Fibroblast of skin of back (primary cell): ENCODE measurements around the gene FOXN3.
"Not testable (repeated sequence)": the region's sequence is repeated elsewhere in the genome, so short reads cannot be mapped to it uniquely, and the experiment has no call there.

Source experiments
- DNase-seq: peaks from one replicate; pipeline ENCODE4 v3.0.0-alpha.2; 2013

FOXN3 gene

GRCh38 chr14:89270439-89271227, 146.4 kb downstream of the FOXN3 start:
- no peak for DNase-seq

DNA sequence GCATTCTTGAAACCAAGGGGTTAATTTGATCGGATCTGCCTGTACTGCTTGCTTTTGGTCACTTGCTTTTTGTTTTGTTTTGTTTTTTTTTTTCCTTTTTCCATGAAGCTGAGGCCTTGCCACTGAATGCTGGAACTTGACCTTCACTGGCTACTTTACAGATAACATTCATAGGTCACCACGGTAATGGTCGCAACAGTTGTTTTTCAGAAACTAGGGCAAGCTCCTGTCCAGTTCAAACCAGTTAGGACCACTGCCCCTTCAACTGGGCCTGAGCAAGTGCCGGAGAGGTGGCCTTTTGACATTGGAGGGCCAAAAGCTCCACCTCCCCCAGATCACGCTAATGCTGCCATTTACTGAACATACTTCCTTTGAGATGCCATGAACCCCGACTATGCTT, 147.6 kb downstream of the FOXN3 start:
- no peak for DNase-seq

DNA sequence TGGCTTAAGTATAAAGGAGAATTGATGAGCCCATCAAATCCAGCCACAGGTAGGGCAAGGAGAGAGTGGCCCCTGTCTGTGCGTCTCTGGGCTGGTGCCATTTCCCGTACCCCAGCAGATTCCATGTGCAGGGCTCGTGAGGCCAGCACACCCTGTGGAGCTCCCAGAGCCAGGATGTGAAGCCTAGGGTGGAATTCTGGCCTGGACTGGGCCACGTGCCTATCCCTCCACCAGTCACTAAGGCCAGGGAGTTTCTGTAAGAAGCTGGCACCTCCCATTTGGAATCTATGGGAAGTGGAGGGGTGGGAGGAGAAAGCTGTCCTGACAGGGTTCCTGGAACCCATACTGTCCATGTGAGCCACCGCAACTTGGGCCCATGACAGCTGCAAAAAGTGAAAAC, 148.5 kb downstream of the FOXN3 start:
- DNase-seq = no peak

- peak; percentile 4 for DNase-seq
Measured at GRCh38 chr14:89267656-89268055, 149.4 kb downstream of the FOXN3 start.

DNA sequence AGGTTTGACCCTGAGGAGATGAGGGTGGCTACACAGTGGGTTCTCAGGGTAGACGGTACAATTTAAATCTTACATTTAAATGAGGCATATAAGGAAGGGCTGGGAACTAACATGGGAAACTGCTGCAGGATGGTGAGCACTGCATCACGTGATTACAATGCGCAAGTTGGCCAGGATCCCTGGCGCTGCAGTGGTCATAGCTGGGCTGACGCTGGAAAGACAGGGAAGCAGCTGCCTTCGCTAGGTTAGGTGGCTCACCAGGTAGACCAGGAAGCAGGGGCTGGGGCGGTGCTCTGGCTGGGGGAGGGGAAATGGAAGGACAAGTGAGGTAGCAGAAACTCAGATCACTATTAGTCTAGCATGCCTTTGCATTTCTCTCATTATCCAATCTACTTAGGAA, 149.9 kb downstream of the FOXN3 start:
- no peak for DNase-seq

DNA sequence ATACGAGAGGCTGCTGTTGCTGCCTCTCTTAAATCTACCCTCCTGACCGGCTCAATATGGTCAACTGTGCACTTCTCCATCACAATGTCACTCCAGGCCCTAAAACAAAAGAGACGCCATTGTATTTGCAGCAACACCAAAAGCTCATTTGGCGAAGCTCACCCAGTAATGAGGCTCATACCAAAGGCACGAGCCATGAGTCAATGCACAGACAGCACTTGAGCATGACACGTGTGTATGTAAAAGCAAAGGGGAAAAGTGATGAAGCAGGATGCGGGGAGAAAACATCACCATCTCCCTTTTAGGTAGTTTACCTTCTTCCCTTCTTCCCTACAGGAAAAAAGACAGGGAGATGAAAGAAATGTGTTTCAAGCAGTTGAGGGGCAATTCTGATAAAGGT, 150.3 kb downstream of the FOXN3 start:
- peak; percentile 61 for DNase-seq

- DNase-seq = no peak
Measured at GRCh38 chr14:89265234-89265633, 151.8 kb downstream of the FOXN3 start.

- DNase-seq = no peak
Measured at GRCh38 chr14:89264196-89264800, 152.7 kb downstream of the FOXN3 start.

- DNase-seq = no peak
Measured at GRCh38 chr14:89262041-89262440, 155.0 kb downstream of the FOXN3 start.

- DNase-seq = no peak
Measured at GRCh38 chr14:89260898-89261297, 156.1 kb downstream of the FOXN3 start.

- DNase-seq = no peak
Measured at GRCh38 chr14:89259951-89260609, 157.0 kb downstream of the FOXN3 start.

DNA sequence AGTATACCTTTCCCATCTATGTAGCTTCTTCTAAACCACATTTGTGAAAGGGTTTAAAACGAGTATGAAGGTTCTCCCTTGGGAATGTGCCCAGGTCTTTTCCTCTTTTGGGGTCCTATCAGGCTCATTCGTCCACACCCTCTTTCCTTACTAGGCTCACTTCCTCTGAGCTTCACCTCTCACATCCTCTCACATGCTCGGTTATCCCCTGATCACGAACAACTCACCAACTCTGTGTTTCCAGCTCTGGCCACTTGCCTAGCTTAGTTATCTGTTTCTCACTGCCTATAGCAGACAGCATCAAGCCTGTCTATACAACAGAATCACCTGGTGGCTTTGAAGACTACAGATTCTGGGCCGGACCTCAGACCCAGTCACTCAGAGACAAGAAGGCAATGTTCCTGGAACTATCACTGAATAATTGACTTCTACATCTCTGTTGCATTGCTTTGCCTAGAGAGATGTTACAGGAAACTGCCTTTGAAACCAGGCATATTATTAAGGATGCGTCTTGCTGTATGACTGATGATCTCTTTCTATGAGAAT, 158.2 kb downstream of the FOXN3 start:
- no peak for DNase-seq

DNA sequence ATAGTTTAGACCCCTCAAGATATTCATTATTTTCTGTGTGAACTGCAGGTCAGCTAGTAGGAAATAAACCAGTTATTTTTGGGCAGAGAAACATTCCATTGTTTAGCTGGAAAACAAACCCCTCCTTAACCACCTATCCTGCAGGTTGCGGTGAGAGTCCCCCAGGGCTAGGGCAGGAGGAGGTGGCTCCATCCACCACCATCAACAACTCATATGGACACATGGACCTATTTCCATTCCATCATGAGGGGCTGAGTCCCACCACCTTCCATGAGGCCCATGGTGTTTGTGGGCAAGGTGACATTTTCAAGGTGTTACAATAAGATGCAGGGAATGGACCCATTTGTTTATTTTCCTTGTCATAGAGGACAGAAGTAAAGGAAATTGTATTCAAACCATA, 160.1 kb downstream of the FOXN3 start:
- DNase-seq = no peak

- DNase-seq = no peak
Measured at GRCh38 chr14:89256283-89256682, 160.8 kb downstream of the FOXN3 start.

GRCh38 chr14:89255852-89256251, 161.2 kb downstream of the FOXN3 start:
- DNase-seq = no peak

DNA sequence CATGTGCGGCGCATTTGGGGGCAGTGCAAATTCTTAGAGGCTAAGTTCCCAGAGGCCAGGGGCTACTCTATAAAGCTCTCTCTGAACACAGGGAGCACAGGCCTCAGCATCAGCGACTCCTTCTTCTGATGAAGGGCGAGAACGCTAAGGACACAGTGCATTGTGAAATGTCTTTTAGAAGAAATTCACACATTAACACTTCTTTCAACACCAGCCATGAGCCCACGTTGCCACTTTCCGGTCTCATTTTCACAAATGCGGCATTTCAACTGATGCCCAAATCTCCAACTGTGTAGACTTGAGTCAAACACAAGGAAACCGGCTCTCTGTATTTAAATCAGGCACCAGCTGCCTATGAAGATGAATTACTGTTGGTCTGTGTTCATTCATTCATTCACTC, 162.0 kb downstream of the FOXN3 start:
- no peak for DNase-seq

- DNase-seq = no peak
Measured at GRCh38 chr14:89254166-89254909, 162.7 kb downstream of the FOXN3 start.

DNA sequence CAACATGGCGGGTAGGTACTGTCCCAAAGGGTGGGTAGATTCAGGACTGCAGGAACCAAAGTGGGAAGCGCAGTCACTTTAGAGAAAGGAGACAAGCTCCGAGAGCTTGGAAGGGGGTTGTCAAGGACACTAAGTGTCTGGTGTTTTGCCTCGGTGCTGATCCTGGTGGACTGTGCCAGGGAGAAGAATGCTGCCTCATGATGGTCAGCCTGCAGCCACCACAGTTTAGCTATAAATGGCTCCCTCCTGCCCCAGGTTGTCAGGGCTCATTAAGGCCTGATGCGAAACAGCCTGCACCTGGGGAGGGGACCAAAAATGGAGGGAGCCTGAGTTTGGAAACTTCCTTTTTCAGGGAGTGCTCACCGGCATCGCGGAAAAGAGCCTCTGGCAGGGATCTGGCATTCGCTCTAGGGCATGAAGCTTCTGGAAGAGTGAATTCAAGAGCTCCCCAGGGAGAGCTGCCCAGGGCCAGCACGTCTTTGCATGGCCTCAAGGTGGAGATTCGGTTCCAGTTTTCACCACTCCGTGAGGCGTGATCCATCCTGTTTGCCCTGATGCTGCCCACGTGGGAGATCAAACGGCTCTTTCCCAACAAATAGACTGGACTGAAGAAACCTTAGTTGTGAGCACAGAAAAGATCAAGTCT, 164.0 kb downstream of the FOXN3 start:
- DNase-seq = no peak

- peak; percentile 67 for DNase-seq
Measured at GRCh38 chr14:89251061-89251460, 166.0 kb downstream of the FOXN3 start.

DNA sequence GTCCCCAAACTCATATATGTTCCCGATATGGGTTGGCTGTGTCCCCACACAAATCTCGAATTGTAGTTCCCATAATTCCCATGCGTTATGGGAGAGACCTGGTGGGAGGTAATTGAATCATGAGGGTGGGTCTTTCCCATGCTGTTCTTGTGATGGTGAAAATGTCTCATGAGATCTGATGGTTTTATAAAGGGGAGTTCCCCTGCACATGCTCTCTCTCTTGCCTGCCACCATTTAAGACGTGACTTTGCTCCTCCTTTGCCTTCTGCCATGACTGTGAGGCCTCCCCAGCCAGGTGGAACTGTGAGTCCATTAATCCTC, 166.4 kb downstream of the FOXN3 start:
- DNase-seq = not testable (repeated sequence)

DNA sequence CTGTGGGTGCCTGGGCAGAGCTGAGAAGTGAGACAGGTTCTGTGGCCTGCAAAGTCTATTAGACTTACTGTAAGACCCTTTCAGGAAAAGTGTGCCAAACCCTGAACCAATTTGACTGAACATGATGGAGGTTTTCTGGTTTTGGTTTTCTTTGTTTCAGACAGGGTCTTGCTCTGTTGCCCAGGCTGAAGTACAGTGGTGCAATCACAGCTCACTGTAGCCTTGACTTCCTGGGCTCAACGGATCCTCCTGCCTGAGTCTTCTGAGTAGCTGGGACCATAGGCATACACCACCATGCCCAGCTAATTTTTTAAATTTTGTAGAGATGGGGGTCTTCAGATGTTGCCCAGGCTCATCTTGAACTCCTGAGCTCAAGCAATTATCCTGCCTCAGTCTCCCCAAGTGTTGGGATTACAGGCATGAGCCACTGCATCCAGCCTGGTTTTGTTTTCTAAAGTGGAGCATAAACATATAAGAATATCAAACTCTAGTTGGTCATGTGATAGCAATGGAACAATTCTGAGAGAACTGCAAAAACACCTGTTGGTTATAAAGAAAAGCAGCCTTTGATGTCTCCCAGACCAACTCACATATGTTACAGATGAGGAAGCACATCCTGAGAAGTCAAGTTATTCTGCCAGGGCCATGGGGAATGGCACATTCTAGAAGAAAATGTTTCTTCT, 166.9 kb downstream of the FOXN3 start:
- no peak for DNase-seq
